Measurements from ENCODE around the gene TCEANC2. TPM values are rescaled to one million over a fixed set of nuclear protein-coding genes. Genes with fewer than 3 reads are reported as not detected.
A peak's percentile ranks its signal among the peaks of the same experiment; 100 is the strongest.
"Not testable (repeated sequence)": the region's sequence is repeated elsewhere in the genome, so short reads cannot be mapped to it uniquely, and the experiment has no call there.

Gene TCEANC2
- polyA plus RNA-seq (2011; rRNA removed) (3.7 and 4.1 TPM in 2 replicates), polyA minus RNA-seq (2011; rRNA and poly(A)+ RNA removed) (2.8 and 4.9 TPM in 2 replicates)

DNA sequence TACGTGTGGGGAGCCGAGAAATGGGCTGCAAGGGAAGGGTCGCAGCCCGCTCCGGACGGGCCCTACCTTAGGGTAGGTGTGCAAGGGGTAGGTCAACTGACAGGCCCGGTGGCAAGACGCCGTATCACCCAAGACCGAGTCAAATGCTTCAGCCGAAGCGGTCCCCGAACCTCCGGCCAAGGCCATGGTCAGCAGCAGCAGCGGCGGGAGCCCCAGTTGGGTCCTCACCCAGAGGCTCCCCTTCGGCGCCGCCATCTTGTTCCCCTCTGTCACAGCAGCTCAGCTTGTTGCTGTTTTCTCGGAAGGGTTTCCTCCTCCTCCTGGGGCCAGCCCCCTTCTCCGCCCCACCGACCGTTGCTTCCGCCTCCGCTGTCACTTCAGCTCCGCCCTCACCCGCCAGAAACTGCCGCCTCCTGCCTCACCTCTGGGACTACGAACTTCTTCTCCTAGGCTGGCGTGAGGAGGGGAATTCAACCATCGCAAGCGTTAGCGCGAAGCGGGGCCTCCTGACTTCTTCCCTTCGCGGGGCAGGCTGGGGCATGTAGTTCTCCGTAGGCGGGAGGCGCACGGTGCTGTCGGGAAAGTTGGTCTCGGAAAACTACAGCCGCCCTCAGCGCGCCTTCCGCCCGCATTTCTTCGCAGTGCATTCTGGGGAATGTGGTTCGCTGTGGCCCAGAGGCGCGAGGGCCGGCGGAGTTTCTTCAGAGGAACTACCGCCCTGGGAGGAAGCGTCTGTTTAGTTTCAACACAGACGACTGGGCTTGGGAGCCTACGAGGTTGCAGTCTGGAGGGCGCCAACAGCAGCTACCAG is at the start of gene TCEANC2, which contains the start of gene TMEM59:
Gene TCEANC2 (plus strand): TSS at position 675 of the 811 bp plus-strand sequence. CDS start 815 bp downstream, outside the sequence.
Gene TMEM59 (minus strand): TSS at position 271 of the 811 bp plus-strand sequence. CDS start 16 bp downstream, at position 255.
- CTCF ChIA-PET: interaction anchor here (0.7 to 2.1 kb wide), 4 partner anchors 17 to 211 kb away, joined by 3 to 6 read pairs (median 4); no protein-coding TSS in a partner anchor
- POLR2A ChIA-PET: no interaction called here
- TF ChIP-seq, protein P1, sequence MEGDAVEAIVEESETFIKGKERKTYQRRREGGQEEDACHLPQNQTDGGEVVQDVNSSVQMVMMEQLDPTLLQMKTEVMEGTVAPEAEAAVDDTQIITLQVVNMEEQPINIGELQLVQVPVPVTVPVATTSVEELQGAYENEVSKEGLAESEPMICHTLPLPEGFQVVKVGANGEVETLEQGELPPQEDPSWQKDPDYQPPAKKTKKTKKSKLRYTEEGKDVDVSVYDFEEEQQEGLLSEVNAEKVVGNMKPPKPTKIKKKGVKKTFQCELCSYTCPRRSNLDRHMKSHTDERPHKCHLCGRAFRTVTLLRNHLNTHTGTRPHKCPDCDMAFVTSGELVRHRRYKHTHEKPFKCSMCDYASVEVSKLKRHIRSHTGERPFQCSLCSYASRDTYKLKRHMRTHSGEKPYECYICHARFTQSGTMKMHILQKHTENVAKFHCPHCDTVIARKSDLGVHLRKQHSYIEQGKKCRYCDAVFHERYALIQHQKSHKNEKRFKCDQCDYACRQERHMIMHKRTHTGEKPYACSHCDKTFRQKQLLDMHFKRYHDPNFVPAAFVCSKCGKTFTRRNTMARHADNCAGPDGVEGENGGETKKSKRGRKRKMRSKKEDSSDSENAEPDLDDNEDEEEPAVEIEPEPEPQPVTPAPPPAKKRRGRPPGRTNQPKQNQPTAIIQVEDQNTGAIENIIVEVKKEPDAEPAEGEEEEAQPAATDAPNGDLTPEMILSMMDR (IDR thresholded peaks at IDR 0.05; ENCODE audit: insufficient read depth, low read depth, low read length): no peak
- Histone ChIP-seq H3K36me3 (ENCODE audit: control insufficient read depth, insufficient read depth, low read length) (no peaks in the 10 kb centered on the region), H3K4me3 (ENCODE audit: low read depth, low read length) (peak within 1 kb of the TSS; percentile 59), H3K27me3 (ENCODE audit: control insufficient read depth, insufficient read depth, low read length) (no peaks in the 10 kb centered on the region)
- DNase-seq (ENCODE audit: low read depth): peak; percentile 98

DNA sequence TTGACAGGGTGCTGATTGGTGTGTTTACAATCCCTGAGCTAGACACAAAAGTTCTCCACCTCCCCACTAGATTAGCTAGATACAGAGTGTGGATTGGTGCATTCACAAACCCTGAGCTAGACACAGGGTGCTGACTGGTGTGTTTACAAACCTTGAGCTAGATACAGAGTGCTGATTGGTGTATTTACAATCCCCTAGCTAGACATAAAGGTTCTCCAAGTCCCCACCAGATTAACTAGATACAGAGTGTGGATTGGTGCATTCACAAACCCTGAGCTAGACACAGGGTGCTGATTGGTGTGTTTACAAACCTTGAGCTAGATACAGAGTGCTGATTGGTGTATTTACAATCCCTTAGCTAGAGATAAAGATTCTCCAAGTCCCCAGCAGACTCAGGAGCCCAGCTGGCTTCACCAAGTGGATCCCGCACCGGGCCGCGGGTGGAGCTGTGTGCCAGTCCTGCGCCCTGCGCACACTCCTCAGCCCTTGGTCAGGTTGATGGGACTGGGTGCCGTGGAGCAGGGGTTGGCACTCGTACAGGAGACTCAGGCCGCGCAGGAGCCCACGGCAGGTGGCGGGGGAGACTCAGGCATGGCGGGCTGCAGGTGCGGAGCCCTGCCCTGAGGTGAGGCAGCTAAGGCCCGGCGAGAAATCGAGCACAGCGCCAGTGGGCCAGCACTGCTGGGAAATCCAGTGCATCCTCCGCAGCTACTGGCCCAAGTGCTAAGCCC is 49.5 kb upstream of the TCEANC2 start:
- H3K36me3 ChIP-seq (ENCODE audit: control insufficient read depth, insufficient read depth, low read length); CTCF ChIA-PET; POLR2A ChIA-PET; DNase-seq (ENCODE audit: low read depth); H3K4me3 ChIP-seq (ENCODE audit: low read depth, low read length): not testable (repeated sequence)
- H3K27me3 ChIP-seq (ENCODE audit: control insufficient read depth, insufficient read depth, low read length): peaks cover 14% of the 10 kb centered on the region

DNA sequence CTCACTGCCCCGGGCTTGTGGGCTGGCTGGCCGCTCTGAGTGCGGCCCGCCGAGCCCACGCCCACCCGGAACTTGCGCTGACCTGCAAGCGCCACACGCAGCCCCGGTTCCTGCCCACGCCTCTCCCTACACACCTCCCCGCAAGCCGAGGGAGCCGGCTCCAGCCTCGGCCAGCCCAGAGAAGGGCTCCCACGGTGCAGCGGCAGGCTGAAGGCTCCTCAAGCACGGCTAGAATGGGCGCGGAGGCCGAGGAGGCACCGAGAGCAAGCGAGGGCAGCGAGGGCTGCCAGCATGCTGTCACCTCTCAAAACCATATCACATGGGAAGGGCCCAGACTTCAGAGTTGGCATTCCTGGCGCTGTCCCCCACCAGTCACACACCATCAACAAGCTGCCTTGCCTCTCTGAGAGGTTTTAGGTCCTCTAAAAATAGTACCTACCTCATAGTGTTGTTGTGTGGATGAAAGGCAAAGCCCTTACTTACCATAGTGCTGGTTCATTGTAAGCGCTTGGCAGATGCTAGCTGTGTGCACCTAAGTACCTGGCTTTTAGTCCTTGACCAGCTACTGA is 48.8 kb upstream of the TCEANC2 start:
- TF ChIP-seq, protein P1 (IDR thresholded peaks at IDR 0.05; ENCODE audit: insufficient read depth, low read depth, low read length): no peak
- Histone ChIP-seq H3K36me3 (ENCODE audit: control insufficient read depth, insufficient read depth, low read length) (no peaks in the 10 kb centered on the region), H3K27me3 (ENCODE audit: control insufficient read depth, insufficient read depth, low read length) (peaks cover 17% of the 10 kb centered on the region), H3K4me3 (ENCODE audit: low read depth, low read length) (no peak overlapping the region)
- POLR2A ChIA-PET: no interaction called here
- no peak for DNase-seq (ENCODE audit: low read depth)
- CTCF ChIA-PET: no interaction called here

DNA sequence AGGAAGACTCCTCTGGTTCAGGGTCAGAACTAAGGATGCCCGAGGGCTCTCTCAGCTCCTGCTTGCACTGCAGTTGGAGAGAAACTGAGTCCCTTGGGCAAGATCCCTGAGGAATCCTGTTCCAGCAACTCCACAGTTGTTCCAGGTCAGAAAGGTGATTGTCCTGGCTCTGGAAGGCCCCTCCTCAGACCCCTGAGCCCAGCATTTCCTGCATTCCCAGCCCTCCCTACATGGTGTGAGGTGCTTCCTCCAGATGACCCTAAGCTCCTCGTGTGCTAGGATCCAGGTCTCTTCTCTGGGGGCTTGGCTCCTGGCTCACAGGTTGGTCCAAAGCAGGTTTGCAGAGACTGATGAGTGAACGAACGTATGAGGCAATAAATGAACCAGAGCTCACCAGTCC is 46.9 kb upstream of the TCEANC2 start:
- ChIA-PET CTCF (interaction anchor here (0.6 to 0.8 kb wide), 2 partner anchors 10 to 616 kb away, joined by 3 read pairs; no protein-coding TSS in a partner anchor), POLR2A (no interaction called here)
- DNase-seq (ENCODE audit: low read depth): no peak
- Histone ChIP-seq H3K36me3 (ENCODE audit: control insufficient read depth, insufficient read depth, low read length) (no peaks in the 10 kb centered on the region), H3K4me3 (ENCODE audit: low read depth, low read length) (no peak overlapping the region), H3K27me3 (ENCODE audit: control insufficient read depth, insufficient read depth, low read length) (peaks cover 25% of the 10 kb centered on the region)
- TF ChIP-seq, protein P1 (IDR thresholded peaks at IDR 0.05; ENCODE audit: insufficient read depth, low read depth, low read length): no peak

DNA sequence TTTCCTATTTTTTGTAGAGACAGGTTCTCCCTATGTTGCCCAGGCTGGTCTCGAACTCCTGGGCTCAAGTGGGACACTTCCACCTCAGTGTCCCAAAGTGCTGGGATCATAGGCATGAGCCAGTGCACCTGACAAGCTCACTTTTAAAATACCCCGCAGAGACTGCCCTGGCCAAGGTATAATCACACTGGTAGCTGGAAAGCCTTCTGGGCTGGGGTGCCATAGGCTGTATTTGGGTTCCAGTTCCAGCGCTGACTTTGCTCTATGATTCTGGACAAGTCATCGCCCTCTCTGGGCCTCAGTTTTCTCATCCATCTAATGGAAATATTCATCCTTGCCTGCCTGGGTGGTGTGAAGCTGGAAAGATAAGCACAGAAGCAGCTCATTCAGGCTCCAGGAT is 45.8 kb upstream of the TCEANC2 start:
- ChIA-PET POLR2A (no interaction called here), CTCF (interaction anchor here (0.6 to 1.0 kb wide), 2 partner anchors 11 to 34 kb away, joined by 3 to 4 read pairs; partner anchors contain the start of gene LDLRAD1)
- no peak for DNase-seq (ENCODE audit: low read depth)
- H3K4me3 ChIP-seq (ENCODE audit: low read depth, low read length): no peak overlapping the region
- H3K36me3 ChIP-seq (ENCODE audit: control insufficient read depth, insufficient read depth, low read length): no peaks in the 10 kb centered on the region
- TF ChIP-seq, protein P1 (IDR thresholded peaks at IDR 0.05; ENCODE audit: insufficient read depth, low read depth, low read length): no peak
- peaks cover 28% of the 10 kb centered on the region for H3K27me3 ChIP-seq (ENCODE audit: control insufficient read depth, insufficient read depth, low read length)

Measured in BJ (cell line).